K562 (cell line): Measurements from ENCODE around the gene CYP2W1. TPM values are rescaled to one million over a fixed set of nuclear protein-coding genes. Genes with fewer than 3 reads are reported as not detected.

Experiments used
- ATAC-seq: fragments of 200-7000 bp; cut with Tn5 transposase; 3 replicates; pipeline ENCODE4 v1.9.1; 2020; ENCODE audit warnings: moderate library complexity
- BruUV-seq: library from RNA; stranded (reverse); fragments of 400-500 nt; replicated peaks from 2 replicates; lab custom pipeline; 2021; lab: Mats Ljungman, UMichigan
- CTCF ChIA-PET: fragments of 300-600 bp; formaldehyde crosslinking; extraction: SDS; loops from one replicate; lab custom pipeline; 2021; ENCODE audit warnings: low intra/inter-chr PET ratio; lab: Yijun Ruan, JAX
- POLR2A ChIA-PET: fragments of 300-600, 350-650 bp; sonication (Branson Sonifier 250); formaldehyde crosslinking; extraction: SDS; loops from one replicate; lab custom pipeline; 2021; ENCODE audit warnings: antibody characterized with exemption, inconsistent platforms; lab: Yijun Ruan, JAX
- DNase-seq, 4 experiments: peaks; one replicate each; pipeline versions ENCODE4 v3.0.0 to v3.0.0-alpha.2; 2011 to 2018; ENCODE audit warnings: low spot score in 3 of 4, mixed read lengths in 3 of 4; ENCODE audit errors: extremely low read depth in 1 of 4
- FAIRE-seq: peaks from 2 replicates; lab custom pipeline; 2011; peaks lifted over from hg19 to GRCh38; lab: Jason Lieb, UNC
- H2AFZ ChIP-seq: 2 replicates; pipeline ENCODE4 v1.6.0; 2011; ENCODE audit warnings: low read depth, low read length, control low read depth, inconsistent platforms
- H3K27ac ChIP-seq: fragments of 200-600 bp; 3 replicates; pipeline ENCODE4 v1.8.0; 2011; ENCODE audit warnings: low read depth, mild to moderate bottlenecking, control low read depth, inconsistent platforms, low read length, moderate library complexity, mixed read lengths; ENCODE audit errors: extremely low read depth
- H3K27me3 ChIP-seq, 2 experiments: fragments of 300-600 bp in 1 of 2; 2 replicates in 1 of 2; 3 replicates in 1 of 2; pipeline versions ENCODE4 v1.6.0 to v1.8.0; 2011; ENCODE audit warnings: inconsistent platforms in 2 of 2, low read length in 2 of 2, mild to moderate bottlenecking in 1 of 2, mixed read lengths in 1 of 2, moderate library complexity in 1 of 2; ENCODE audit not compliant: control insufficient read depth in 2 of 2, insufficient read depth in 2 of 2
- H3K36me3 ChIP-seq: fragments of 300-600 bp; 3 replicates; pipeline ENCODE4 v1.8.0; 2011; ENCODE audit warnings: mild to moderate bottlenecking, low read length, inconsistent platforms; ENCODE audit not compliant: control insufficient read depth, insufficient read depth
- H3K4me1 ChIP-seq, 2 experiments: fragments of 200-600 bp in 1 of 2; replicated peaks in 1 of 2; 2 replicates in 1 of 2; 3 replicates in 1 of 2; pipeline versions ENCODE4 v1.5.1 to v1.8.0; 2011; ENCODE audit warnings: inconsistent platforms in 2 of 2, low read length in 2 of 2, mild to moderate bottlenecking in 1 of 2, mixed read lengths in 1 of 2, moderate library complexity in 1 of 2; ENCODE audit not compliant: control insufficient read depth in 2 of 2, insufficient read depth in 2 of 2
- H3K4me2 ChIP-seq: 2 replicates; pipeline ENCODE4 v1.6.1; 2011; ENCODE audit warnings: low read length, control low read depth, inconsistent platforms, mixed read lengths; ENCODE audit not compliant: insufficient read depth
- H3K4me3 ChIP-seq: fragments of 200-600 bp; sonication (generic), shearing (Covaris generic); 2 replicates; pipeline ENCODE4 v1.5.1; 2016; ENCODE audit warnings: control low read depth, inconsistent platforms
- H3K79me2 ChIP-seq: fragments of 200-600 bp; 3 replicates; pipeline ENCODE4 v1.8.0; 2011; ENCODE audit warnings: low read length, inconsistent platforms; ENCODE audit not compliant: control insufficient read depth, insufficient read depth
- H3K9ac ChIP-seq, 2 experiments: 2 replicates each; pipeline versions ENCODE4 v1.6.0 to v1.6.1; 2011; ENCODE audit warnings: low read depth in 2 of 2, low read length in 2 of 2, control low read depth in 1 of 2, inconsistent platforms in 1 of 2, mild to moderate bottlenecking in 1 of 2, mixed read lengths in 1 of 2; ENCODE audit not compliant: insufficient read depth in 1 of 2
- H3K9me1 ChIP-seq: one replicate; pipeline ENCODE4 v1.6.0; 2011; ENCODE audit warnings: inconsistent platforms, mild to moderate bottlenecking, low read length, moderate library complexity; ENCODE audit not compliant: control insufficient read depth, insufficient read depth
- H3K9me3 ChIP-seq: replicated peaks from 2 replicates; pipeline ENCODE4 v1.5.1; 2011; ENCODE audit warnings: low read depth, low read length, inconsistent platforms; ENCODE audit not compliant: control insufficient read depth, insufficient read depth
- H4K20me1 ChIP-seq: replicated peaks from 2 replicates; pipeline ENCODE4 v1.6.1; 2011; ENCODE audit warnings: low read length, inconsistent platforms, mixed read lengths; ENCODE audit not compliant: control insufficient read depth, insufficient read depth
- CHCHD3 ChIP-seq: fragments of 250-450 bp; sonication (Bioruptor Pico); IDR thresholded peaks from 2 replicates; pipeline ENCODE4 v2.1.2; 2022; ENCODE audit warnings: mild to moderate bottlenecking
- EGR1 ChIP-seq: fragments of 450-650 bp; conservative IDR thresholded peaks from 2 replicates; pipeline ENCODE4 v1.6.1; 2017; ENCODE audit warnings: mild to moderate bottlenecking
- POLR2G ChIP-seq: fragments of 200-400 bp; formaldehyde crosslinking; IDR thresholded peaks from 2 replicates; pipeline ENCODE4 v1.6.1; 2017; ENCODE audit warnings: low read depth, mild to moderate bottlenecking, antibody characterized with exemption, low read length, moderate library complexity
- TRIM24 ChIP-seq, 2 experiments: fragments of 450-650 bp; IDR thresholded peaks; 2 replicates each; pipeline ENCODE4 v1.6.1; 2016
- ZMIZ1 ChIP-seq, 2 experiments: fragments of 150-350 bp in 1 of 2; IDR thresholded peaks; 2 replicates each; pipeline ENCODE4 v1.6.1; 2012 to 2016; ENCODE audit warnings: low read depth in 2 of 2, low read length in 2 of 2, mild to moderate bottlenecking in 1 of 2, moderate library complexity in 1 of 2
- WGBS: fragments of 100-300 bp; shearing (Covaris generic); methylation state at CpG from one replicate; pipeline ENCODE4 v1.1.6; 2016; ENCODE audit warnings: low coverage, mixed read lengths; ENCODE audit not compliant: insufficient coverage; ENCODE audit errors: missing lambda C conversion rate; 5-methylcytosine and 5-hydroxymethylcytosine counted together
- in situ Hi-C: fragments of 300-500 bp; cut with MboI; formaldehyde crosslinking; loops from 4 replicates; pipeline ENCODE4 v1.15.0; 2018; ENCODE audit warnings: inconsistent platforms, mixed read lengths
- intact Hi-C: fragments of 100-400 bp; cut with micrococcal nuclease; formaldehyde crosslinking; loops from 2 replicates; pipeline ENCODE4 v1.14.2; 2022
- polyA plus RNA-seq, 8 experiments: library from polyadenylated mRNA; depleted of rRNA in 4 of 8; stranded (reverse) in 5 of 8; unstranded in 3 of 8; fragments of >200 nt; fragmentation: Nextera tagmentation in 2 of 8; fragmentation: Illumina TruSeq in 1 of 8; extraction: Ambion mirVana in 2 of 8; extraction: Trizol in 1 of 8; gene quantifications; 2 replicates each; pipeline versions ENCODE4 v1.2.1 to v1.2.3, GENCODE V29; 2011 to 2014; ENCODE audit warnings: inconsistent platforms in 1 of 8, missing spikeins in 1 of 8
- total RNA-seq, 7 experiments: library from RNA; depleted of rRNA in 6 of 7; stranded (reverse); fragments of >200 nt in 6 of 7; fragmentation: Illumina TruSeq in 2 of 7; extraction: Trizol in 2 of 7; gene quantifications; 2 replicates each; pipeline versions ENCODE4 v1.2.1 to v1.2.3, GENCODE V29; 2011 to 2021; ENCODE audit warnings: low replicate concordance in 1 of 7
- TF ChIP-seq, protein P1 (sequence below): fragments of 250-450 bp; sonication (Bioruptor Pico); IDR thresholded peaks from 2 replicates; pipeline ENCODE4 v1.8.0; 2022; ENCODE audit warnings: inconsistent platforms, mild to moderate bottlenecking, moderate library complexity, borderline replicate concordance

Gene CYP2W1
- total and polyA plus RNA-seq, 9 of the 15 experiments (the other 6 are each of a cell fraction or from before 2014, with no cell fraction given): not detected

- TF ChIP-seq ZMIZ1 (IDR thresholded peaks at IDR 0.05; ENCODE audit: low read depth in 2 of 2, low read length in 2 of 2): no peak
These were observed 27.2 kb downstream of the CYP2W1 start (continued) for GRCh38 chr7:1010226-1010625.

DNA sequence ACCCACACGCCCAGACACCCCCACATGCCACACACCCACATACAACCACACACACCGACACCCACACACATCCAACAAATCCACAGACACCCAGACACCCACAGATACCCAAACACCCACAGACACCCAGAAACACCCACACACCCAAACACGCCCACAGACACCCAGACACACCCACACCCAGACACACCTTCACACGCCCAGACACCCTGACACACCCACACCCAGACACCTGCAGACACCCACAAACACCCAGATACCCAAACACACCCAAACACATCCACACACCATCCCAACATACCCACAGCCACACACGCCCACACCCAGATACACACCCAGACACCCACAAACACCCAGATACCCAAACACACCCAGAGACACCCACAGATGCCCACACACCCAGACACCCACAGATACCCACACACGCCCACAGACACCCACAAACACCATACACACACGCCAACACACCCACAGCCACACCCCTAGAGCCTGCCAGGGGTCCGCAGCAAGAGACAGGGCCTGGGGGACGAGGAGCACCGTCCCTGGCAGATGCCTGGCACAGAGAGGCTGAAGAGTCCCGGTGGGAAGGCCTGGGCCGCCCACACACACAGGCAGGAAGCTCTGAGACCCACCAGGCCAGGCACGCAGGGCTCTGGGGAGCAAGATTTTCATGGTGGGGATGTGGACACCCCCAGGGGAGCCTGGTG lies 28.5 kb downstream of the CYP2W1 start:
- peaks cover 0 to 75% of the 10 kb centered on the region in 2 experiments; a peak in 2 of 5 replicates for H3K4me1 ChIP-seq
- POLR2A ChIA-PET: interaction anchor here (0.6 to 0.7 kb wide), 2 partner anchors 66 to 155 kb away, joined by 3 read pairs; no protein-coding TSS in a partner anchor
- no peaks in the 10 kb centered on the region for H3K9me3 ChIP-seq
- intact Hi-C loops: no loop called here
- ATAC-seq: no peak
- no peaks in the 10 kb centered on the region for H3K27me3 ChIP-seq
- TF ChIP-seq CHCHD3 (CRISPR knock-in tag): no peak
- TF ChIP-seq TRIM24 (IDR thresholded peaks at IDR 0.05): 0 out of 4 replicates have a peak, but pooled peaks of 1 of the 2 experiments have one; percentile 43
- TF ChIP-seq POLR2G: 0 out of 2 replicates have a peak, but pooled peaks have one; percentile 30
- TF ChIP-seq, protein P1, sequence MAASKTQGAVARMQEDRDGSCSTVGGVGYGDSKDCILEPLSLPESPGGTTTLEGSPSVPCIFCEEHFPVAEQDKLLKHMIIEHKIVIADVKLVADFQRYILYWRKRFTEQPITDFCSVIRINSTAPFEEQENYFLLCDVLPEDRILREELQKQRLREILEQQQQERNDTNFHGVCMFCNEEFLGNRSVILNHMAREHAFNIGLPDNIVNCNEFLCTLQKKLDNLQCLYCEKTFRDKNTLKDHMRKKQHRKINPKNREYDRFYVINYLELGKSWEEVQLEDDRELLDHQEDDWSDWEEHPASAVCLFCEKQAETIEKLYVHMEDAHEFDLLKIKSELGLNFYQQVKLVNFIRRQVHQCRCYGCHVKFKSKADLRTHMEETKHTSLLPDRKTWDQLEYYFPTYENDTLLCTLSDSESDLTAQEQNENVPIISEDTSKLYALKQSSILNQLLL (CRISPR knock-in tag): no peak
- TF ChIP-seq EGR1: peak; percentile 97
- TF ChIP-seq, all 486 proteins: peak for 3
- DNase-seq (no peak), FAIRE-seq (peak; percentile 6)
- H3K4me2 ChIP-seq: no peak overlapping the region
- peaks cover 19% of the 10 kb centered on the region; the same call in 2 of the 3 replicates for H3K36me3 ChIP-seq
- 88% methylated on average over 9 of the region's 13 CpGs for WGBS
- no peak overlapping the region for H2AFZ ChIP-seq
- peaks cover 7% of the 10 kb centered on the region for H4K20me1 ChIP-seq
- H3K9me1 ChIP-seq: no peaks in the 10 kb centered on the region
- H3K4me3 ChIP-seq: no peak overlapping the region
- no TSS peak for BruUV-seq
- CTCF ChIA-PET: no interaction called here
- 0 out of 4 replicates have a peak overlapping the region, but pooled peaks of 1 of the 2 experiments have one; percentile 45 for H3K9ac ChIP-seq
- no peak overlapping the region for H3K27ac ChIP-seq
- H3K79me2 ChIP-seq: peaks cover 24% of the 10 kb centered on the region
- in situ Hi-C loops: no loop called here
